HCT116 (cell line): ENCODE data around the gene BLOC1S2. TPM values are rescaled to one million over a fixed set of nuclear protein-coding genes. Genes with fewer than 3 reads are reported as not detected.

Source experiments
- ATAC-seq: fragments of 200-7000 bp; cut with Tn5 transposase; 2 replicates; pipeline ENCODE4 v1.9.1; 2020; ENCODE audit warnings: mild to moderate bottlenecking, moderate library complexity
- BruUV-seq: library from RNA; stranded (reverse); fragments of 400-500 nt; replicated peaks from 2 replicates; lab custom pipeline; 2021; lab: Mats Ljungman, UMichigan
- CTCF ChIA-PET: fragments of 300-600 bp; sonication (Branson Sonifier 250); formaldehyde crosslinking; loops from one replicate; lab custom pipeline; 2021; ENCODE audit warnings: antibody characterized with exemption; lab: Charles Lee
- POLR2A ChIA-PET: fragments of 300-600, 350-600 bp; sonication (Branson Sonifier 250); formaldehyde crosslinking; loops from one replicate; lab custom pipeline; 2021; ENCODE audit warnings: antibody characterized with exemption; lab: Charles Lee
- RAD21 ChIA-PET, 2 experiments: fragments of 300-600 bp; sonication (Branson Sonifier 250); formaldehyde crosslinking; loops; one replicate each; lab custom pipeline; 2023; ENCODE audit warnings: low total read pairs in 2 of 2; ENCODE audit not compliant: uncharacterized antibody in 2 of 2, unreplicated experiment in 2 of 2, low non-redundant PET in 1 of 2; lab: Charles Lee
- DNase-seq: peaks from one replicate; pipeline ENCODE4 v3.0.0-alpha.2; 2010; ENCODE audit warnings: low read depth, low spot score
- H2AFZ ChIP-seq: fragments of 200-600 bp; shearing (Covaris generic), sonication (generic); 2 replicates; pipeline ENCODE4 v1.6.1; 2017; ENCODE audit warnings: low read depth, mixed run types, mixed read lengths, antibody characterized with exemption, low read length; ENCODE audit not compliant: poor library complexity, severe bottlenecking
- H3K27ac ChIP-seq: 2 replicates; pipeline ENCODE4 v1.5.1; 2012; ENCODE audit warnings: low read depth, low read length
- H3K27me3 ChIP-seq: fragments of 200-600 bp; sonication (generic); 2 replicates; pipeline ENCODE4 v1.6.1; 2016; ENCODE audit warnings: mixed run types, low read length, mixed read lengths; ENCODE audit not compliant: insufficient read depth
- H3K36me3 ChIP-seq, 2 experiments: fragments of 200-500 bp in 1 of 2; fragments of 200-600 bp in 1 of 2; sonication (Bioruptor generic) in 1 of 2; sonication (generic) in 1 of 2; 2 replicates each; pipeline versions ENCODE4 v1.5.1 to v1.6.1; 2014 to 2016; ENCODE audit warnings: low read length in 2 of 2, inconsistent platforms in 1 of 2, mixed read lengths in 1 of 2, mixed run types in 1 of 2; ENCODE audit not compliant: insufficient read depth in 2 of 2, control insufficient read depth in 1 of 2
- H3K4me1 ChIP-seq, 2 experiments: fragments of 200-600 bp in 1 of 2; sonication (generic) in 1 of 2; 2 replicates each; pipeline versions ENCODE4 v1.5.1 to v1.6.1; 2012 to 2017; ENCODE audit warnings: low read length in 2 of 2, inconsistent platforms in 1 of 2, mild to moderate bottlenecking in 1 of 2, mixed read lengths in 1 of 2, mixed run types in 1 of 2, moderate library complexity in 1 of 2; ENCODE audit not compliant: insufficient read depth in 2 of 2, control insufficient read depth in 1 of 2
- H3K4me2 ChIP-seq: fragments of 200-600 bp; sonication (generic); 2 replicates; pipeline ENCODE4 v1.6.1; 2017; ENCODE audit warnings: mixed run types, low read length, mixed read lengths
- H3K4me3 ChIP-seq, 2 experiments: fragments of 200-600 bp in 1 of 2; sonication (generic) in 1 of 2; replicated peaks in 1 of 2; 2 replicates each; pipeline ENCODE4 v1.5.1; 2011 to 2016; ENCODE audit warnings: low read length in 2 of 2, control low read depth in 1 of 2, low read depth in 1 of 2, mild to moderate bottlenecking in 1 of 2, mixed read lengths in 1 of 2, mixed run types in 1 of 2
- H3K79me2 ChIP-seq: fragments of 200-600 bp; sonication (generic); 2 replicates; pipeline ENCODE4 v1.6.1; 2017; ENCODE audit warnings: mild to moderate bottlenecking, mixed run types, low read length, moderate library complexity, mixed read lengths; ENCODE audit not compliant: insufficient read depth
- H3K9ac ChIP-seq: fragments of 200-600 bp; sonication (generic); 2 replicates; pipeline ENCODE4 v1.6.1; 2016; ENCODE audit warnings: low read length, mixed read lengths
- H3K9me2 ChIP-seq: fragments of 200-600 bp; sonication (generic), shearing (Covaris generic); 2 replicates; pipeline ENCODE4 v1.6.1; 2017; ENCODE audit warnings: mixed run types, mild to moderate bottlenecking, moderate library complexity; ENCODE audit not compliant: insufficient read depth
- H3K9me3 ChIP-seq, 2 experiments: fragments of 200-500 bp in 1 of 2; fragments of 200-600 bp in 1 of 2; sonication (Bioruptor generic) in 1 of 2; sonication (generic) in 1 of 2; 2 replicates each; pipeline ENCODE4 v1.6.1; 2014 to 2017; ENCODE audit warnings: low read length in 2 of 2, mixed read lengths in 2 of 2, inconsistent platforms in 1 of 2, low read depth in 1 of 2, mild to moderate bottlenecking in 1 of 2, mixed run types in 1 of 2, moderate library complexity in 1 of 2; ENCODE audit not compliant: control insufficient read depth in 1 of 2, insufficient read depth in 1 of 2
- H4K20me1 ChIP-seq: fragments of 200-600 bp; sonication (generic), shearing (Covaris generic); 2 replicates; pipeline ENCODE4 v1.6.1; 2017; ENCODE audit warnings: mixed run types, mild to moderate bottlenecking, moderate library complexity; ENCODE audit not compliant: insufficient read depth
- CEBPB ChIP-seq: IDR thresholded peaks from 2 replicates; pipeline ENCODE4 v1.6.1; 2012; ENCODE audit warnings: low read depth
- EGR1 ChIP-seq: IDR thresholded peaks from 2 replicates; pipeline ENCODE4 v1.6.1; 2012; ENCODE audit warnings: low read depth
- JUND ChIP-seq: IDR thresholded peaks from 2 replicates; pipeline ENCODE4 v1.6.1; 2012
- POLR2AphosphoS5 ChIP-seq: IDR thresholded peaks from 2 replicates; pipeline ENCODE4 v1.6.1; 2011; ENCODE audit warnings: mild to moderate bottlenecking, low read depth, low read length, moderate library complexity
- RAD21 ChIP-seq: IDR thresholded peaks from 2 replicates; pipeline ENCODE4 v1.6.1; 2012; ENCODE audit warnings: low read depth, mild to moderate bottlenecking
- SP1 ChIP-seq: IDR thresholded peaks from 2 replicates; pipeline ENCODE4 v1.6.1; 2012; ENCODE audit warnings: low read depth
- SRF ChIP-seq: IDR thresholded peaks from 2 replicates; pipeline ENCODE4 v1.6.1; 2012; ENCODE audit warnings: low read depth
- YY1 ChIP-seq: IDR thresholded peaks from 2 replicates; pipeline ENCODE4 v1.6.1; 2011; ENCODE audit warnings: low read length, low read depth, moderate library complexity, mild to moderate bottlenecking; ENCODE audit not compliant: insufficient replicate concordance; ENCODE audit errors: extremely low read depth
- ZBTB33 ChIP-seq: IDR thresholded peaks from 2 replicates; pipeline ENCODE4 v1.6.1; 2011; ENCODE audit warnings: mild to moderate bottlenecking, low read length, moderate library complexity; ENCODE audit not compliant: insufficient replicate concordance; ENCODE audit errors: extremely low read depth
- ZFX ChIP-seq: fragments of 450-650 bp; IDR thresholded peaks from 2 replicates; pipeline ENCODE4 v1.6.1; 2017
- intact Hi-C: fragments of 100-400 bp; cut with micrococcal nuclease; formaldehyde crosslinking; loops from 2 replicates; pipeline ENCODE4 v1.10.0; 2022
- total RNA-seq: library from RNA; stranded (reverse); gene quantifications from one replicate; pipeline ENCODE4 v1.2.1, GENCODE V29; 2021; ENCODE audit not compliant: unreplicated experiment
- TF ChIP-seq, protein P1 (sequence below), 3 experiments: fragments of 200-600 bp in 1 of 3; sonication (generic) in 1 of 3; IDR thresholded peaks in 2 of 3; conservative IDR thresholded peaks in 1 of 3; 2 replicates each; pipeline ENCODE4 v1.5.1; 2012 to 2017; ENCODE audit warnings: low read depth in 2 of 3, low read length in 2 of 3, antibody characterized with exemption in 1 of 3, borderline replicate concordance in 1 of 3, control low read depth in 1 of 3, mild to moderate bottlenecking in 1 of 3, mixed read lengths in 1 of 3, mixed run types in 1 of 3, moderate library complexity in 1 of 3; ENCODE audit not compliant: insufficient read depth in 1 of 3
- TF ChIP-seq, protein P2 (sequence below): IDR thresholded peaks from 2 replicates; pipeline ENCODE4 v1.6.1; 2012; ENCODE audit warnings: low read depth

The BLOC1S2 gene
- total RNA-seq, 1 experiment from 2014 or later, result 54.6 TPM

- TF ChIP-seq ZBTB33, result no peak
- TF ChIP-seq SP1, result no peak; the same call in 1 of the 2 replicates
- no peak for TF ChIP-seq SRF
- TF ChIP-seq, protein P1, sequence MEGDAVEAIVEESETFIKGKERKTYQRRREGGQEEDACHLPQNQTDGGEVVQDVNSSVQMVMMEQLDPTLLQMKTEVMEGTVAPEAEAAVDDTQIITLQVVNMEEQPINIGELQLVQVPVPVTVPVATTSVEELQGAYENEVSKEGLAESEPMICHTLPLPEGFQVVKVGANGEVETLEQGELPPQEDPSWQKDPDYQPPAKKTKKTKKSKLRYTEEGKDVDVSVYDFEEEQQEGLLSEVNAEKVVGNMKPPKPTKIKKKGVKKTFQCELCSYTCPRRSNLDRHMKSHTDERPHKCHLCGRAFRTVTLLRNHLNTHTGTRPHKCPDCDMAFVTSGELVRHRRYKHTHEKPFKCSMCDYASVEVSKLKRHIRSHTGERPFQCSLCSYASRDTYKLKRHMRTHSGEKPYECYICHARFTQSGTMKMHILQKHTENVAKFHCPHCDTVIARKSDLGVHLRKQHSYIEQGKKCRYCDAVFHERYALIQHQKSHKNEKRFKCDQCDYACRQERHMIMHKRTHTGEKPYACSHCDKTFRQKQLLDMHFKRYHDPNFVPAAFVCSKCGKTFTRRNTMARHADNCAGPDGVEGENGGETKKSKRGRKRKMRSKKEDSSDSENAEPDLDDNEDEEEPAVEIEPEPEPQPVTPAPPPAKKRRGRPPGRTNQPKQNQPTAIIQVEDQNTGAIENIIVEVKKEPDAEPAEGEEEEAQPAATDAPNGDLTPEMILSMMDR (IDR thresholded peaks at IDR 0.05 in 2 of 3, conservative IDR thresholded peaks at IDR 0.05 in 1 of 3; ENCODE audit: borderline replicate concordance in 1 of 3, insufficient read depth in 1 of 3, low read depth in 2 of 3, low read length in 2 of 3), result no peak
Observed at GRCh38 chr10:100286051-100287033, at the start of gene BLOC1S2 (continued).

- intact Hi-C loops, result loop anchor here (5.0 kb wide), 2 partner anchors 32 to 487 kb away; no protein-coding TSS in a partner anchor
- DNase-seq (no peak), ATAC-seq (no peak)
- H3K4me3 ChIP-seq, result no peak overlapping the region
- no TSS peak for BruUV-seq
- RAD21 ChIA-PET, result no interaction called here
- no peak overlapping the region for H3K4me2 ChIP-seq
- H3K36me3 ChIP-seq, result no peaks in the 10 kb centered on the region
- H3K27ac ChIP-seq, result no peak overlapping the region
- POLR2A ChIA-PET, result no interaction called here
- H3K4me1 ChIP-seq, result no peaks in the 10 kb centered on the region
- H3K9me2 ChIP-seq, result no peaks in the 10 kb centered on the region
- no peak overlapping the region for H3K9ac ChIP-seq
- H2AFZ ChIP-seq, result no peak overlapping the region
- no peaks in the 10 kb centered on the region for H4K20me1 ChIP-seq
- CTCF ChIA-PET, result interaction anchor here (1.0 kb wide), 1 partner anchor 184 kb away, joined by 3 read pairs; no protein-coding TSS in a partner anchor
- no peaks in the 10 kb centered on the region for H3K79me2 ChIP-seq
- peaks cover 24% of the 10 kb centered on the region; the same call in 1 of the 2 replicates for H3K27me3 ChIP-seq
- no peaks in the 10 kb centered on the region for H3K9me3 ChIP-seq
- TF ChIP-seq YY1, result no peak
- no peak for TF ChIP-seq ZBTB33
- TF ChIP-seq EGR1, result no peak
- TF ChIP-seq CEBPB, result no peak
- no peak for TF ChIP-seq JUND
- TF ChIP-seq, protein P2, sequence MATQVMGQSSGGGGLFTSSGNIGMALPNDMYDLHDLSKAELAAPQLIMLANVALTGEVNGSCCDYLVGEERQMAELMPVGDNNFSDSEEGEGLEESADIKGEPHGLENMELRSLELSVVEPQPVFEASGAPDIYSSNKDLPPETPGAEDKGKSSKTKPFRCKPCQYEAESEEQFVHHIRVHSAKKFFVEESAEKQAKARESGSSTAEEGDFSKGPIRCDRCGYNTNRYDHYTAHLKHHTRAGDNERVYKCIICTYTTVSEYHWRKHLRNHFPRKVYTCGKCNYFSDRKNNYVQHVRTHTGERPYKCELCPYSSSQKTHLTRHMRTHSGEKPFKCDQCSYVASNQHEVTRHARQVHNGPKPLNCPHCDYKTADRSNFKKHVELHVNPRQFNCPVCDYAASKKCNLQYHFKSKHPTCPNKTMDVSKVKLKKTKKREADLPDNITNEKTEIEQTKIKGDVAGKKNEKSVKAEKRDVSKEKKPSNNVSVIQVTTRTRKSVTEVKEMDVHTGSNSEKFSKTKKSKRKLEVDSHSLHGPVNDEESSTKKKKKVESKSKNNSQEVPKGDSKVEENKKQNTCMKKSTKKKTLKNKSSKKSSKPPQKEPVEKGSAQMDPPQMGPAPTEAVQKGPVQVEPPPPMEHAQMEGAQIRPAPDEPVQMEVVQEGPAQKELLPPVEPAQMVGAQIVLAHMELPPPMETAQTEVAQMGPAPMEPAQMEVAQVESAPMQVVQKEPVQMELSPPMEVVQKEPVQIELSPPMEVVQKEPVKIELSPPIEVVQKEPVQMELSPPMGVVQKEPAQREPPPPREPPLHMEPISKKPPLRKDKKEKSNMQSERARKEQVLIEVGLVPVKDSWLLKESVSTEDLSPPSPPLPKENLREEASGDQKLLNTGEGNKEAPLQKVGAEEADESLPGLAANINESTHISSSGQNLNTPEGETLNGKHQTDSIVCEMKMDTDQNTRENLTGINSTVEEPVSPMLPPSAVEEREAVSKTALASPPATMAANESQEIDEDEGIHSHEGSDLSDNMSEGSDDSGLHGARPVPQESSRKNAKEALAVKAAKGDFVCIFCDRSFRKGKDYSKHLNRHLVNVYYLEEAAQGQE, result no peak
- no peak for TF ChIP-seq POLR2AphosphoS5
- TF ChIP-seq SRF, result no peak
- no peak for TF ChIP-seq RAD21
- TF ChIP-seq ZFX, result no peak
Observed at GRCh38 chr10:100334762-100335161, 48.3 kb upstream of the BLOC1S2 start.
